ENCODE data around the gene CCNC.

The CCNC gene

DNA sequence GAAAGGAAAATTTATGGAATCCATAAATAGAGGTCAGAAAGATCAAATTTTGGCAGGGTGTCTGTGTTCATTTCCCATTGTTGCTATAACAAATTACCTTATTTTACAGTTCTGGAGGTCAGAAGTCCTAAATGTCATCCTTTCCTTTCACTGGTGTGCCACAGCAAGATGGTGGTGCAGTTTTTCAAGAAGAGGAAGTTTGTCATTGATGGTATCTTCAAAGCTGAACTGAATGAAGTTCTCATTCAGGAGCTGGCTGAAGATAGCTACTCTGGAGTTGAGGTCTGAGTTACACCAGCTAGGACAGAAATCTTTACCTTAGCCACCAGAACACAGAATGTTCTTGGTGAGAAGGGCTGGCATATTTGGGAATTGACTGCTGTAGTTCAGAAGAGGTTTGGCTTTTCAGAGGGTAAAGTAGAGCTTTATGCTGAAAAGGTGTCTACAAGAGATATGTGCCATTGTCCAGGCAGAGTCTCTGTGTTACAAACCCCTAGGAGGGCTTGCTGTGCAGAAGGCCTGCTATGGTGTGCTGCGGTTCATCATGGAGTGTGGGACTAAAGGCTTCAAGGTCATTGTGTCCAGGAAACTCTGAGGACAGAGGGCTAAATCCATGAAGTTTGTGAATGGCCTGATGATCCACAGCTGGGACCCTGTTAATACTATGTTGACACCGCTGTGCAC lies 7.2 kb upstream of the CCNC start:
- no peak overlapping the region for H3K27ac ChIP-seq (ENCODE audit: low read length)
- no peak overlapping the region for H3K4me3 ChIP-seq (ENCODE audit: low read length)
- H3K36me3 ChIP-seq (ENCODE audit: control insufficient read depth, insufficient read depth, low read length) = no peaks in the 10 kb centered on the region
- DNase-seq (ENCODE audit: low read depth, low spot score) = no peak
- no peaks in the 10 kb centered on the region for H3K9me3 ChIP-seq (ENCODE audit: control insufficient read depth, insufficient read depth, low read length)
- no peaks in the 10 kb centered on the region; the same call in 1 of the 2 replicates for H3K27me3 ChIP-seq (ENCODE audit: control insufficient read depth, insufficient read depth, low read length)
- H3K4me1 ChIP-seq (ENCODE audit: control insufficient read depth, insufficient read depth, low read length) = no peaks in the 10 kb centered on the region
- WGBS (ENCODE audit: insufficient coverage, insufficient read length) = no CpG with 5 or more reads among the region's 2 CpGs

DNA sequence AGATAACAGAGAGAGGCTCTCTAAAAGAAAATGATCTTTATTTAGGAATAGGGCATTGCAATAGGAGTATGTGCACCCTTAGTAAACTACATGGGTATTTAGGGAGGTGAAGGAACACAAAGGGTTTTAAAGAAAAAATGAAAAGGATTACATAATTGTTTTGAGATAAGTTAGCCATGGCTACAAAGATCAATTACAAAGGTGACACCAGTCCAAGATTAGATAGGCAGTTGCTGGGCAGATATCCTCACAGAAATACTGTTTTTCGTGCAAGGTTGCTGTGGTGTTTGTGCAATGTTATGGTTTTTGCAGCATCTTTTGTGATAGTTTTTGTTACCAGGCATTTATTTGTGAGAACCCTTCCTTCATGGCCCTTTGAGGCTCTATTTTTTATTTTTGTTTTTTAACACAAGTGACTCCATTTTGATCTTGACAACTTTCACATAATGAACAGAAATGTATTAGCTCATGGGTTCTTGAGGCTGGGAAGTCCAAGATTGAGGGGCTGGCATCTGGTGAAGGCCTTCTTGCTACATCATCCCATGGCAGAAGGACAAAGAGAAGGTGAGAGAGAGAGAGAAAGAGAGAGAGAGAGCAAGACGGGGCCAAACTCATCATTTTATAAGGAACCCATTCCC lies 5.6 kb upstream of the CCNC start:
- DNase-seq (ENCODE audit: low read depth, low spot score) = no peak
- Histone ChIP-seq H3K27ac (ENCODE audit: low read length) (no peak overlapping the region), H3K4me1 (ENCODE audit: control insufficient read depth, insufficient read depth, low read length) (no peaks in the 10 kb centered on the region), H3K9me3 (ENCODE audit: control insufficient read depth, insufficient read depth, low read length) (no peaks in the 10 kb centered on the region), H3K27me3 (ENCODE audit: control insufficient read depth, insufficient read depth, low read length) (no peaks in the 10 kb centered on the region; the same call in 1 of the 2 replicates), H3K36me3 (ENCODE audit: control insufficient read depth, insufficient read depth, low read length) (no peaks in the 10 kb centered on the region), H3K4me3 (ENCODE audit: low read length) (no peak overlapping the region)
- no CpG with 5 or more reads among the region's 2 CpGs for WGBS (ENCODE audit: insufficient coverage, insufficient read length)

GRCh38 chr6:99563056-99563723 lies 5.3 kb downstream of the CCNC start:
- Histone ChIP-seq H3K9me3 (ENCODE audit: control insufficient read depth, insufficient read depth, low read length) (no peaks in the 10 kb centered on the region), H3K4me3 (ENCODE audit: low read length) (no peak overlapping the region), H3K36me3 (ENCODE audit: control insufficient read depth, insufficient read depth, low read length) (no peaks in the 10 kb centered on the region; the same call in 1 of the 2 replicates), H3K4me1 (ENCODE audit: control insufficient read depth, insufficient read depth, low read length) (no peaks in the 10 kb centered on the region), H3K27ac (ENCODE audit: low read length) (no peak overlapping the region), H3K27me3 (ENCODE audit: control insufficient read depth, insufficient read depth, low read length) (no peaks in the 10 kb centered on the region)
- no CpG with 5 or more reads among the region's 4 CpGs for WGBS (ENCODE audit: insufficient coverage, insufficient read length)
- no peak for DNase-seq (ENCODE audit: low read depth, low spot score)

GRCh38 chr6:99560668-99561067 lies 7.8 kb downstream of the CCNC start:
- Histone ChIP-seq H3K27me3 (ENCODE audit: control insufficient read depth, insufficient read depth, low read length) (no peaks in the 10 kb centered on the region), H3K9me3 (ENCODE audit: control insufficient read depth, insufficient read depth, low read length) (no peaks in the 10 kb centered on the region), H3K4me1 (ENCODE audit: control insufficient read depth, insufficient read depth, low read length) (no peaks in the 10 kb centered on the region), H3K4me3 (ENCODE audit: low read length) (no peak overlapping the region), H3K27ac (ENCODE audit: low read length) (no peak overlapping the region), H3K36me3 (ENCODE audit: control insufficient read depth, insufficient read depth, low read length) (peaks cover 3% of the 10 kb centered on the region; the same call in 1 of the 2 replicates)
- DNase-seq (ENCODE audit: low read depth, low spot score) = no peak
- WGBS (ENCODE audit: insufficient coverage, insufficient read length) = 100% methylated on average over 2 of the region's 4 CpGs

DNA sequence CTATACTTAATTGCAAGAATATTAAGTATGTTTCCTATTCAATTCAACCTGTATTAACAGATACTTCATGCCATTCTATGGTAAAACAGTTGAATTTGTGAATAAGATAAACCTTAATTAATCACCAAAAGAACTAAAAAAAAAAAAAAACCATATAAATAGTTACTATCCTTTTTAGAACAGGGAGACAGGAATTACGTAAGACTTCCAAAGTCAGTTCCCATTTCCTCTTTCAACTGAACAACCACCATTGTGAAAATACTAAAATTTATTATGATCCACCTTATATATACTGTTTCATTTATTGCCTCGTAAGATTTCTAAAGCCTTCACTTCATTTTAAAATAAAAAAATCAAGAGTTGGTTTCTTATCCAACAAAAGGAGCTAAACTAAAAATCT lies 9.4 kb downstream of the CCNC start:
- H3K27ac ChIP-seq (ENCODE audit: low read length) = no peak overlapping the region
- H3K4me3 ChIP-seq (ENCODE audit: low read length) = no peak overlapping the region
- peaks cover 3% of the 10 kb centered on the region; the same call in 1 of the 2 replicates for H3K36me3 ChIP-seq (ENCODE audit: control insufficient read depth, insufficient read depth, low read length)
- DNase-seq (ENCODE audit: low read depth, low spot score) = no peak
- H3K4me1 ChIP-seq (ENCODE audit: control insufficient read depth, insufficient read depth, low read length) = no peaks in the 10 kb centered on the region
- H3K27me3 ChIP-seq (ENCODE audit: control insufficient read depth, insufficient read depth, low read length) = no peaks in the 10 kb centered on the region
- H3K9me3 ChIP-seq (ENCODE audit: control insufficient read depth, insufficient read depth, low read length) = no peaks in the 10 kb centered on the region
- no CpG with 5 or more reads among the region's 2 CpGs for WGBS (ENCODE audit: insufficient coverage, insufficient read length)

DNA sequence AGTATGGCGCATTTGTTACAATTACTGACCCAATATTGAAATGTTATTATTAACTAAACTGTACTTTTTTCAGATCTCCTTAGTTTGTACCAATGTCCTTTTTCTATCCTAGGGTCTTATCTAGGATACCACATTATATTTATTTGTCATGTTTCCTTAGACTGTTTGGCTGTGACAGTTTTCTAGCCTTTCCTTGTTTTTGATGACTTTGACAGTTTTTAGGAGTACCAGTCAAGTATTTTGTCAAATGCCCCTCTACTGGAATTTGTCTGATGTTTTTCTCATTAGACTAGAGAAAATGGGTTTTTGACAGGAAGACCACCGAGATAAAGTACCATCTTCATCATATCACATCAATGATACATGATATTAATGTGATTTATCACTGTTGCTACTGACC lies 14.6 kb downstream of the CCNC start:
- no peak for DNase-seq (ENCODE audit: low read depth, low spot score)
- no peaks in the 10 kb centered on the region for H3K27me3 ChIP-seq (ENCODE audit: control insufficient read depth, insufficient read depth, low read length)
- no peaks in the 10 kb centered on the region for H3K4me1 ChIP-seq (ENCODE audit: control insufficient read depth, insufficient read depth, low read length)
- H3K9me3 ChIP-seq (ENCODE audit: control insufficient read depth, insufficient read depth, low read length) = no peaks in the 10 kb centered on the region
- H3K36me3 ChIP-seq (ENCODE audit: control insufficient read depth, insufficient read depth, low read length) = peaks cover 6% of the 10 kb centered on the region; the same call in 1 of the 2 replicates
- H3K4me3 ChIP-seq (ENCODE audit: low read length) = no peak overlapping the region
- no peak overlapping the region for H3K27ac ChIP-seq (ENCODE audit: low read length)
- no CpG with 5 or more reads among the region's 2 CpGs for whole genome bisulfite sequencing (ENCODE audit: insufficient coverage, insufficient read length)

- DNase-seq (ENCODE audit: low read depth, low spot score) = no peak
- H3K4me3 ChIP-seq (ENCODE audit: low read length) = no peak overlapping the region
- no peaks in the 10 kb centered on the region for H3K27me3 ChIP-seq (ENCODE audit: control insufficient read depth, insufficient read depth, low read length)
- no peaks in the 10 kb centered on the region for H3K9me3 ChIP-seq (ENCODE audit: control insufficient read depth, insufficient read depth, low read length)
- H3K27ac ChIP-seq (ENCODE audit: low read length) = no peak overlapping the region
- peaks cover 5% of the 10 kb centered on the region; the same call in 1 of the 2 replicates for H3K36me3 ChIP-seq (ENCODE audit: control insufficient read depth, insufficient read depth, low read length)
- WGBS (ENCODE audit: insufficient coverage, insufficient read length) = no CpG with 5 or more reads among the region's 3 CpGs
- H3K4me1 ChIP-seq (ENCODE audit: control insufficient read depth, insufficient read depth, low read length) = no peaks in the 10 kb centered on the region
Measured at GRCh38 chr6:99550046-99550748, 18.3 kb downstream of the CCNC start.

DNA sequence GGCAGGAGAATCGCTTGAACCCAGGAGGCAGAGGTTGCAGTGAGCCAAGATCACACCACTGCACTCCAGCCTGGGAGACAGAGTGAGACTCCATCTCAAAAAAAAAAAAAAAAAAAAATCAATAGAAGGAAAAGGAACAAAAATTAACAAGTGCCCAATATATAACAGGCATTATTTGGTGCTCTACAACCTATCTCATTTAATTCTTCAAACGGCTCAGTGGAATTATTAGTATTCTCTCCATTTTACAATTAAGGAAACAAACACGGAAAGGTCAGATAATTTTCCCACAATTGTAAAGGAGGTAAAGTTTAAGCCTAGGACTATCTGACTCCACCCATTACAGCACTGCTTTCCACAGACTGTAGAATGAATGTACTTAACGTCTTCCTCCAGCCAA lies 19.8 kb downstream of the CCNC start:
- Histone ChIP-seq H3K36me3 (ENCODE audit: control insufficient read depth, insufficient read depth, low read length) (peaks cover 5% of the 10 kb centered on the region; the same call in 1 of the 2 replicates), H3K4me3 (ENCODE audit: low read length) (no peak overlapping the region), H3K9me3 (ENCODE audit: control insufficient read depth, insufficient read depth, low read length) (no peaks in the 10 kb centered on the region), H3K4me1 (ENCODE audit: control insufficient read depth, insufficient read depth, low read length) (no peaks in the 10 kb centered on the region), H3K27ac (ENCODE audit: low read length) (no peak overlapping the region), H3K27me3 (ENCODE audit: control insufficient read depth, insufficient read depth, low read length) (no peaks in the 10 kb centered on the region)
- DNase-seq (ENCODE audit: low read depth, low spot score) = no peak
- no CpG with 5 or more reads among the region's 4 CpGs for WGBS (ENCODE audit: insufficient coverage, insufficient read length)

DNA sequence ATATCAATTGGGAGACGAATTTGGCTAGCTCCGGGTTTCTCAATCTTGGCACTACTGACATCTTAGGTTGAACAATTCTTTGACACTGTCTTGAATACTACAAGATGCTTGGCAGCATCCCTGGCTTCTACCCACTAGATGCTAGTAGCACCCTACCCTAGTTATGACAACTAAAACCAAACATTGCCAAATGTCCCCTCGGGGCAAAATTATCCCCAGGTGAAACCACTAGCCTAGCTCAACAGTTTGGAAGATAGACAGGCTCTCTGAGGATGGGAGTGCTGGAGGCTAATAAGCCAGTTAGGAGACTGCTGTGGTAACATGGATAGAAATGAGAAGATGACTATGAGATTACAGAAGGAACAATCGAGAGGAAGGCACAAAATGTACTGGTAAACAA lies 20.9 kb downstream of the CCNC start:
- Histone ChIP-seq H3K27me3 (ENCODE audit: control insufficient read depth, insufficient read depth, low read length) (no peaks in the 10 kb centered on the region), H3K4me3 (ENCODE audit: low read length) (no peak overlapping the region), H3K4me1 (ENCODE audit: control insufficient read depth, insufficient read depth, low read length) (no peaks in the 10 kb centered on the region), H3K27ac (ENCODE audit: low read length) (no peak overlapping the region), H3K9me3 (ENCODE audit: control insufficient read depth, insufficient read depth, low read length) (no peaks in the 10 kb centered on the region), H3K36me3 (ENCODE audit: control insufficient read depth, insufficient read depth, low read length) (peaks cover 5% of the 10 kb centered on the region; the same call in 1 of the 2 replicates)
- DNase-seq (ENCODE audit: low read depth, low spot score) = no peak
- WGBS (ENCODE audit: insufficient coverage, insufficient read length) = no CpG with 5 or more reads among the region's 4 CpGs

GRCh38 chr6:99545442-99545841 lies 23.0 kb downstream of the CCNC start:
- Histone ChIP-seq H3K27me3 (ENCODE audit: control insufficient read depth, insufficient read depth, low read length) (no peaks in the 10 kb centered on the region), H3K4me3 (ENCODE audit: low read length) (no peak overlapping the region), H3K4me1 (ENCODE audit: control insufficient read depth, insufficient read depth, low read length) (no peaks in the 10 kb centered on the region), H3K36me3 (ENCODE audit: control insufficient read depth, insufficient read depth, low read length) (peaks cover 5% of the 10 kb centered on the region; the same call in 1 of the 2 replicates), H3K9me3 (ENCODE audit: control insufficient read depth, insufficient read depth, low read length) (no peaks in the 10 kb centered on the region), H3K27ac (ENCODE audit: low read length) (no peak overlapping the region)
- WGBS (ENCODE audit: insufficient coverage, insufficient read length) = no CpG with 5 or more reads among the region's 1 CpG
- no peak for DNase-seq (ENCODE audit: low read depth, low spot score)
